Aorta (tissue), 5 donors: ENCODE measurements around the gene NAA15. TPM values are rescaled to one million over a fixed set of nuclear protein-coding genes. Genes with fewer than 3 reads are reported as not detected.

ENCODE experiments used
- ATAC-seq: fragments of 200-7000 bp; cut with Tn5 transposase; one replicate; pipeline ENCODE4 v1.9.1; 2022; ENCODE audit warnings: moderate library complexity; ENCODE audit not compliant: low FRiP score
- DNase-seq, 2 donors: peaks; one replicate each; pipeline ENCODE4 v3.0.0-alpha.2; 2020
- H3K27ac ChIP-seq, 2 donors: one replicate each; pipeline ENCODE4 v1.5.1; 2013; ENCODE audit warnings: low read length in 2 of 2, mild to moderate bottlenecking in 2 of 2, moderate library complexity in 2 of 2, control low read depth in 1 of 2, inconsistent platforms in 1 of 2, low read depth in 1 of 2
- H3K27me3 ChIP-seq, 2 donors: one replicate each; pipeline ENCODE4 v1.6.1; 2013; ENCODE audit warnings: control low read depth in 1 of 2, low read length in 1 of 2, mild to moderate bottlenecking in 1 of 2, moderate library complexity in 1 of 2; ENCODE audit not compliant: insufficient read depth in 2 of 2, control insufficient read depth in 1 of 2
- H3K36me3 ChIP-seq, 2 donors: one replicate each; pipeline ENCODE4 v1.6.1; 2013; ENCODE audit warnings: control low read depth in 1 of 2, low read length in 1 of 2, mild to moderate bottlenecking in 1 of 2; ENCODE audit not compliant: insufficient read depth in 2 of 2, control insufficient read depth in 1 of 2
- H3K4me1 ChIP-seq, 2 donors: one replicate each; pipeline ENCODE4 v1.6.1; 2013; ENCODE audit warnings: low read length in 2 of 2, control low read depth in 1 of 2, mild to moderate bottlenecking in 1 of 2, moderate library complexity in 1 of 2; ENCODE audit not compliant: insufficient read depth in 2 of 2, control insufficient read depth in 1 of 2
- H3K4me3 ChIP-seq, 2 donors: one replicate each; pipeline ENCODE4 v1.5.1; 2013; ENCODE audit warnings: low read length in 2 of 2, control low read depth in 1 of 2, mild to moderate bottlenecking in 1 of 2
- H3K9me3 ChIP-seq: one replicate; pipeline ENCODE4 v1.6.1; 2013; ENCODE audit warnings: mild to moderate bottlenecking, low read length; ENCODE audit not compliant: control insufficient read depth
- WGBS, 2 donors: extraction: QIAGEN DNeasy Blood & Tissue Kit; methylation state at CpG; one replicate each; pipeline ENCODE4 v1.1.7; 2013; 5-methylcytosine and 5-hydroxymethylcytosine counted together
- intact Hi-C, 2 donors: fragments of 100-400 bp; cut with DNase I; formaldehyde crosslinking; loops; one replicate each; pipeline versions ENCODE4 v1.14.2 to v1.15.0; 2022
- polyA plus RNA-seq, 2 donors: library from polyadenylated mRNA; stranded (reverse); fragments of 200-250 nt; gene quantifications; one replicate each; pipeline ENCODE4 v1.2.3, GENCODE V29; 2013
- total RNA-seq, 2 donors: library from RNA; stranded (reverse); fragmentation: NEBNext Ultra II Directional; extraction: Animal tissue kit (Norgen Biotek cat#: 25700); gene quantifications; one replicate each; pipeline ENCODE4 v1.2.1, GENCODE V29; 2021
- donor health status: healthy with polysubstance abuse.
- donor health status: Bipolar disorder and iron deficiency.
- donor health status: DM: no; HTN: no; CAD: no.
- donor health status: DM: no; HTN: no; CAD: no.
- donor health status: DM: yes; HTN: yes; CAD: no.

NAA15 gene
- total and polyA plus RNA-seq, 4 donors: 4.9 to 45.4 (median 25.5) TPM

DNA sequence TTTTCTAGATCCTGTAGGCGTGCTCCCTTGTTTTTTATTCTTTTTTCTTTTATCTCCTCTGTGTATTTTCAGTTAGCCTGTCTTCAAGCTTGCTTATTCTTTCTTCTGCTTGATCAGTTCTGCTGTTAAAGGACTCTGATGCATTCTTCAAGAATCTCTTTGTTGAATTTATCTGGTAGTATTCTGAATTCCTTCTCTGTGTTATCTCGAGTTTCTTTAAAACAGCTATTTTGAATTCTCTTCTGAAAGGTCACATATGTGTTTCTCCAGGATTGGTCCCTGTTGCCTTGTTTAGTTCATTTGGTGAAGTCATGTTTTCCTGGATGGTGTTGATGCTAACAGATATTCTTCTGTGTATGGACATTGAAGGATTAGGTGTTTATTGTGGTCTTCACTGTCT lies 167.9 kb downstream of the NAA15 start:
- no peak overlapping the region for H3K4me3 ChIP-seq
- ATAC-seq: no peak
- no peaks in the 10 kb centered on the region for H3K4me1 ChIP-seq
- no peak for DNase-seq
- H3K9me3 ChIP-seq: no peaks in the 10 kb centered on the region
- H3K36me3 ChIP-seq: peaks cover 3% of the 10 kb centered on the region in 2 donors
- 54 to 61% methylated on average over 2 of the region's 2 CpGs for WGBS, 2 donors
- no peaks in the 10 kb centered on the region for H3K27me3 ChIP-seq
- intact Hi-C loops: no loop called here
- H3K27ac ChIP-seq: no peak overlapping the region

Other genes starting within 250 kb of the NAA15 start
- gene ELF2, start 124.3 kb upstream of the NAA15 start, total RNA-seq: 100 to 1,000 TPM in 1 of 2 donors, 10 to 100 TPM in 1; 83.9 to 102 TPM
- gene ELF2, start 124.3 kb upstream of the NAA15 start, polyA plus RNA-seq: 10 to 100 TPM; 12.3 to 32.8 TPM
- 1 to 10 TPM; 2.2 to 3.7 TPM for gene MGARP, start 21.3 kb upstream of the NAA15 start, total RNA-seq
- 10 to 100 TPM in 1 of 2 donors, 1 to 10 TPM in 1; 8.9 to 17.6 TPM for gene MGARP, start 21.3 kb upstream of the NAA15 start, polyA plus RNA-seq
- 10 to 100 TPM; 38.8 to 41.9 TPM for gene NDUFC1, start 972 bp downstream of the NAA15 start, total RNA-seq
- 100 to 1,000 TPM in 1 of 2 donors, 10 to 100 TPM in 1; 95.7 to 104 TPM for gene NDUFC1, start 972 bp downstream of the NAA15 start, polyA plus RNA-seq
- 10 to 100 TPM; 13.8 to 14.9 TPM for gene RAB33B, start 152.6 kb downstream of the NAA15 start, total RNA-seq
- gene RAB33B, start 152.6 kb downstream of the NAA15 start, polyA plus RNA-seq: 1 to 10 TPM; 9.1 to 9.6 TPM